ENCODE data around the gene POLQ. TPM values are rescaled to one million over a fixed set of nuclear protein-coding genes. Genes with fewer than 3 reads are reported as not detected.
A peak's percentile ranks its signal among the peaks of the same experiment; 100 is the strongest.
"Not testable (repeated sequence)": the region's sequence is repeated elsewhere in the genome, so short reads cannot be mapped to it uniquely, and the experiment has no call there.

Gene POLQ
- total RNA-seq, 2 experiments from 2014 or later, result 27.0 to 27.9 TPM

GRCh38 chr3:121436641-121437040 is 109.1 kb downstream of the POLQ start:
- Mint-ChIP-seq H3K36me3 (ENCODE audit: low read depth) (peaks cover 57% of the 10 kb centered on the region), H3K27me3 (no peaks in the 10 kb centered on the region), H3K9me3 (no peaks in the 10 kb centered on the region), H3K4me1 (peaks cover 19% of the 10 kb centered on the region), H3K27ac (no peak overlapping the region), H3K4me3 (no peak overlapping the region)
- DNase-seq, result no peak
- ChIA-PET CTCF (no interaction called here), POLR2A (no interaction called here)

GRCh38 chr3:121436074-121436473 is 109.7 kb downstream of the POLQ start:
- Mint-ChIP-seq H3K4me1 (peaks cover 19% of the 10 kb centered on the region), H3K27me3 (no peaks in the 10 kb centered on the region), H3K4me3 (no peak overlapping the region), H3K9me3 (no peaks in the 10 kb centered on the region), H3K36me3 (ENCODE audit: low read depth) (peaks cover 57% of the 10 kb centered on the region), H3K27ac (no peak overlapping the region)
- CTCF ChIA-PET, result no interaction called here
- DNase-seq, result no peak
- POLR2A ChIA-PET, result no interaction called here

GRCh38 chr3:121431726-121432517 is 113.9 kb downstream of the POLQ start:
- CTCF ChIA-PET, result interaction anchor here (1.0 kb wide), 1 partner anchor 9 kb away, joined by 4 read pairs; no protein-coding TSS in a partner anchor
- H3K27ac Mint-ChIP-seq, result peak overlapping the region; percentile 41
- H3K4me3 Mint-ChIP-seq, result no peak overlapping the region
- peaks cover 19% of the 10 kb centered on the region for H3K4me1 Mint-ChIP-seq
- DNase-seq, result peak; percentile 55
- peaks cover 63% of the 10 kb centered on the region for H3K36me3 Mint-ChIP-seq (ENCODE audit: low read depth)
- H3K27me3 Mint-ChIP-seq, result no peaks in the 10 kb centered on the region
- H3K9me3 Mint-ChIP-seq, result no peaks in the 10 kb centered on the region
- POLR2A ChIA-PET, result interaction anchor here (1.2 kb wide), 1 partner anchor 16 kb away, joined by 3 read pairs; no protein-coding TSS in a partner anchor

GRCh38 chr3:121430664-121431215 is 115.0 kb downstream of the POLQ start:
- no peak overlapping the region for H3K4me3 Mint-ChIP-seq
- H3K9me3 Mint-ChIP-seq, result no peaks in the 10 kb centered on the region
- DNase-seq, result no peak
- ChIA-PET CTCF (no interaction called here), POLR2A (no interaction called here)
- no peak overlapping the region for H3K27ac Mint-ChIP-seq
- H3K27me3 Mint-ChIP-seq, result no peaks in the 10 kb centered on the region
- peaks cover 64% of the 10 kb centered on the region for H3K36me3 Mint-ChIP-seq (ENCODE audit: low read depth)
- H3K4me1 Mint-ChIP-seq, result peaks cover 19% of the 10 kb centered on the region

- Mint-ChIP-seq H3K27me3 (no peaks in the 10 kb centered on the region), H3K4me1 (peaks cover 2% of the 10 kb centered on the region), H3K27ac (no peak overlapping the region), H3K4me3 (no peak overlapping the region), H3K9me3 (no peaks in the 10 kb centered on the region), H3K36me3 (ENCODE audit: low read depth) (peaks cover 43% of the 10 kb centered on the region)
- ChIA-PET POLR2A (no interaction called here), CTCF (no interaction called here)
- no peak for DNase-seq
Measured at GRCh38 chr3:121424549-121424948, 121.2 kb downstream of the POLQ start.

- Mint-ChIP-seq H3K36me3 (ENCODE audit: low read depth) (peaks cover 9% of the 10 kb centered on the region), H3K9me3 (no peaks in the 10 kb centered on the region), H3K4me1 (peaks cover 1% of the 10 kb centered on the region), H3K4me3 (no peak overlapping the region), H3K27ac (no peak overlapping the region), H3K27me3 (no peaks in the 10 kb centered on the region)
- POLR2A ChIA-PET, result no interaction called here
- CTCF ChIA-PET, result interaction anchor here (0.6 kb wide), 1 partner anchor 355 kb away, joined by 4 read pairs; no protein-coding TSS in a partner anchor
- no peak for DNase-seq
Measured at GRCh38 chr3:121418182-121418581, 127.6 kb downstream of the POLQ start.

- H3K4me3 Mint-ChIP-seq, result no peak overlapping the region
- H3K36me3 Mint-ChIP-seq (ENCODE audit: low read depth), result peaks cover 3% of the 10 kb centered on the region
- CTCF ChIA-PET, result no interaction called here
- H3K9me3 Mint-ChIP-seq, result no peaks in the 10 kb centered on the region
- DNase-seq, result no peak
- POLR2A ChIA-PET, result interaction anchor here (1.3 kb wide), 1 partner anchor 18 kb away, joined by 3 read pairs; no protein-coding TSS in a partner anchor
- H3K27ac Mint-ChIP-seq, result no peak overlapping the region
- no peaks in the 10 kb centered on the region for H3K27me3 Mint-ChIP-seq
- peaks cover 3% of the 10 kb centered on the region for H3K4me1 Mint-ChIP-seq
Measured at GRCh38 chr3:121414924-121415323, 130.9 kb downstream of the POLQ start.

GRCh38 chr3:121411523-121411922 is 134.3 kb downstream of the POLQ start:
- peaks cover 3% of the 10 kb centered on the region for H3K4me1 Mint-ChIP-seq
- ChIA-PET CTCF (no interaction called here), POLR2A (no interaction called here)
- H3K4me3 Mint-ChIP-seq, result no peak overlapping the region
- no peaks in the 10 kb centered on the region for H3K27me3 Mint-ChIP-seq
- no peaks in the 10 kb centered on the region for H3K9me3 Mint-ChIP-seq
- H3K36me3 Mint-ChIP-seq (ENCODE audit: low read depth), result no peaks in the 10 kb centered on the region
- DNase-seq, result no peak
- H3K27ac Mint-ChIP-seq, result no peak overlapping the region

GRCh38 chr3:121405631-121406030 is 140.2 kb downstream of the POLQ start:
- Mint-ChIP-seq H3K9me3 (no peaks in the 10 kb centered on the region), H3K4me3 (no peak overlapping the region), H3K4me1 (peaks cover 2% of the 10 kb centered on the region), H3K27ac (no peak overlapping the region), H3K27me3 (no peaks in the 10 kb centered on the region), H3K36me3 (ENCODE audit: low read depth) (no peaks in the 10 kb centered on the region)
- POLR2A ChIA-PET, result no interaction called here
- DNase-seq, result no peak
- CTCF ChIA-PET, result no interaction called here

GRCh38 chr3:121399820-121400219 is 146.0 kb downstream of the POLQ start:
- no peaks in the 10 kb centered on the region for H3K4me1 Mint-ChIP-seq
- no peak for DNase-seq
- H3K9me3 Mint-ChIP-seq, result no peaks in the 10 kb centered on the region
- H3K36me3 Mint-ChIP-seq (ENCODE audit: low read depth), result no peaks in the 10 kb centered on the region
- POLR2A ChIA-PET, result no interaction called here
- CTCF ChIA-PET, result no interaction called here
- no peak overlapping the region for H3K27ac Mint-ChIP-seq
- H3K4me3 Mint-ChIP-seq, result no peak overlapping the region
- peaks cover 5% of the 10 kb centered on the region for H3K27me3 Mint-ChIP-seq

GRCh38 chr3:121398051-121398450 is 147.7 kb downstream of the POLQ start:
- H3K36me3 Mint-ChIP-seq (ENCODE audit: low read depth); H3K27ac Mint-ChIP-seq; H3K9me3 Mint-ChIP-seq; DNase-seq; H3K4me1 Mint-ChIP-seq; CTCF ChIA-PET; H3K27me3 Mint-ChIP-seq; POLR2A ChIA-PET; H3K4me3 Mint-ChIP-seq: not testable (repeated sequence)

GRCh38 chr3:121395967-121396366 is 149.8 kb downstream of the POLQ start:
- CTCF ChIA-PET; H3K36me3 Mint-ChIP-seq (ENCODE audit: low read depth); DNase-seq; H3K27me3 Mint-ChIP-seq; POLR2A ChIA-PET; H3K4me1 Mint-ChIP-seq; H3K4me3 Mint-ChIP-seq; H3K27ac Mint-ChIP-seq; H3K9me3 Mint-ChIP-seq: not testable (repeated sequence)

- POLR2A ChIA-PET; H3K4me1 Mint-ChIP-seq; H3K4me3 Mint-ChIP-seq; H3K27ac Mint-ChIP-seq; CTCF ChIA-PET; H3K9me3 Mint-ChIP-seq; DNase-seq; H3K36me3 Mint-ChIP-seq (ENCODE audit: low read depth): not testable (repeated sequence)
- peaks cover 15% of the 10 kb centered on the region for H3K27me3 Mint-ChIP-seq
Measured at GRCh38 chr3:121388308-121388707, 157.5 kb downstream of the POLQ start.

Measured in activated CD4-positive, alpha-beta memory T cell treated with anti-CD3 and anti-CD28 coated beads, Interleukin-2, amount 10 ng/mL, durations not matched to agents 7 days and 5 days (primary cell).